Glutamatergic neuron (in vitro differentiated cells): Measurements from ENCODE around the gene SYT13. TPM values are rescaled to one million over a fixed set of nuclear protein-coding genes. Genes with fewer than 3 reads are reported as not detected.

Experiments
- DNase-seq: peaks from one replicate; pipeline ENCODE4 v3.0.0; 2022
- H3K27ac Mint-ChIP-seq: one replicate; pipeline ENCODE4 v1.8.0; 2020; ENCODE audit warnings: mild to moderate bottlenecking, mixed read lengths, inconsistent platforms; ENCODE audit not compliant: unreplicated experiment
- H3K27me3 Mint-ChIP-seq: one replicate; pipeline ENCODE4 v1.8.0; 2020; ENCODE audit warnings: mild to moderate bottlenecking, moderate library complexity, mixed read lengths, inconsistent platforms; ENCODE audit not compliant: unreplicated experiment
- H3K36me3 Mint-ChIP-seq: one replicate; pipeline ENCODE4 v1.8.0; 2020; ENCODE audit warnings: mild to moderate bottlenecking, mixed read lengths, inconsistent platforms; ENCODE audit not compliant: unreplicated experiment
- H3K4me1 Mint-ChIP-seq: one replicate; pipeline ENCODE4 v1.8.0; 2020; ENCODE audit warnings: mild to moderate bottlenecking, low read depth, mixed read lengths, inconsistent platforms; ENCODE audit not compliant: unreplicated experiment
- H3K4me3 Mint-ChIP-seq: one replicate; pipeline ENCODE4 v1.8.0; 2020; ENCODE audit warnings: mild to moderate bottlenecking, mixed read lengths, inconsistent platforms; ENCODE audit not compliant: unreplicated experiment
- H3K9me3 Mint-ChIP-seq: one replicate; pipeline ENCODE4 v1.8.0; 2020; ENCODE audit warnings: mild to moderate bottlenecking, moderate library complexity, mixed read lengths, inconsistent platforms; ENCODE audit not compliant: unreplicated experiment
- total RNA-seq: library from RNA; stranded (reverse); fragmentation: NEBNext Ultra II Directional; extraction: Animal tissue kit (Norgen Biotek cat#: 25700); gene quantifications from one replicate; pipeline ENCODE4 v1.2.1, GENCODE V29; 2021; ENCODE audit not compliant: unreplicated experiment
- TF ChIP-seq, protein P1 (sequence below): fragments of 200-600 bp; sonication (generic); IDR thresholded peaks from one replicate; pipeline ENCODE4 v1.5.0; 2021; ENCODE audit not compliant: partially characterized antibody, unreplicated experiment

Gene SYT13
- total RNA-seq, 1 donor from 2014 or later = 7.5 TPM

DNA sequence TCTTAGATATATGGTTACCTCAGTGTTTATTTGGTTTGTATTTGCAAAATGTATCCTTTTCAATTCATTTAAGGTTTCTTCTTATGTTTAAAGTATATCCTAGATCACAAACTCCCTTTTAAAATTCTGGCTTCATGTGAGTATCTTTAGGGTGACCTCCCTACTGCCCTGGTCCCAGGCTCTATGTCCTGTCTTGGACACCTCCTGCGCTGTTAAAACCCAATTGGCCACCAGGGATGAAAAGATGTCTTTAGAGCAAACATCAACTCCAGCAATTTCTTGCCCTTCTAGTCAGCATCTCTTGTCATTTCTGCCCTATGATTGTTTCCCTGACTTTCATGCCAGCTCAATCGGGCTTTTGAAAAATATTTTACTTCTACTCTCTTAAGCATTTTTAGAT is 28.8 kb upstream of the SYT13 start:
- Mint-ChIP-seq H3K27ac (no peak overlapping the region), H3K4me3 (no peak overlapping the region), H3K27me3 (no peaks in the 10 kb centered on the region), H3K9me3 (no peaks in the 10 kb centered on the region), H3K4me1 (no peaks in the 10 kb centered on the region), H3K36me3 (no peaks in the 10 kb centered on the region)
- TF ChIP-seq, protein P1, sequence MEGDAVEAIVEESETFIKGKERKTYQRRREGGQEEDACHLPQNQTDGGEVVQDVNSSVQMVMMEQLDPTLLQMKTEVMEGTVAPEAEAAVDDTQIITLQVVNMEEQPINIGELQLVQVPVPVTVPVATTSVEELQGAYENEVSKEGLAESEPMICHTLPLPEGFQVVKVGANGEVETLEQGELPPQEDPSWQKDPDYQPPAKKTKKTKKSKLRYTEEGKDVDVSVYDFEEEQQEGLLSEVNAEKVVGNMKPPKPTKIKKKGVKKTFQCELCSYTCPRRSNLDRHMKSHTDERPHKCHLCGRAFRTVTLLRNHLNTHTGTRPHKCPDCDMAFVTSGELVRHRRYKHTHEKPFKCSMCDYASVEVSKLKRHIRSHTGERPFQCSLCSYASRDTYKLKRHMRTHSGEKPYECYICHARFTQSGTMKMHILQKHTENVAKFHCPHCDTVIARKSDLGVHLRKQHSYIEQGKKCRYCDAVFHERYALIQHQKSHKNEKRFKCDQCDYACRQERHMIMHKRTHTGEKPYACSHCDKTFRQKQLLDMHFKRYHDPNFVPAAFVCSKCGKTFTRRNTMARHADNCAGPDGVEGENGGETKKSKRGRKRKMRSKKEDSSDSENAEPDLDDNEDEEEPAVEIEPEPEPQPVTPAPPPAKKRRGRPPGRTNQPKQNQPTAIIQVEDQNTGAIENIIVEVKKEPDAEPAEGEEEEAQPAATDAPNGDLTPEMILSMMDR = no peak
- no peak for DNase-seq

DNA sequence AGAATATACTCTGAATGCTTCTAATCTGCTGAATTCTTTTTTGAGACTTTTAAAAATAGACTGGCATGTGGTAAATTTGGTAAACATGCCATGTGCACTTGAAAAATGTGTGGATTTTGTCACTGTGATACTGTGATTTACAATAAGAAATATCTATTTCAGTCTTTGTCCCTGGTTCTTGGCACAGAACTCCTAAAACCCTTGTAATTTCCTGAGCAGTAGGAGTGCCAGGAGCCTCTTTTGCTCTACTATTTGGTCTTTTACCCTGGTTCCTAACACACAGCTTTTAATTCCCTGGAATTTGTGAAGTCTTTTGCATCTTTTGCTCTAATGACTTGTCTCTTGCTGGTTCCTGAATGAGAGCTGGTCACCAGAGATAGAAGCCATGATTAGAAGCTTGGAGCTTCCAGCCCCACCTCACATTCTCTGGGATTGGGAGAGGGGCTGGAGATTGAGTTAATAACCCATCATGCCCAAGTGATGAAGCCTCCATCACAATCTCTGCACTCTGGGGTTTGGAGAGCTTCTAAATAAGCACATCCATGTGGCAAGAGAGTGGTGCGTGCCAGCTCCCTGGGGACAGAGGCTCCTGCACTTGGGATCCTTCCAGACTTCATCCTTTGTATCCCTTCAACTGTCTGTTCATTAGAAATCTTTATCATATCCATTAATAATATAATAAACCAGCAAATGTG is 27.2 kb upstream of the SYT13 start:
- Mint-ChIP-seq H3K9me3 (no peaks in the 10 kb centered on the region), H3K4me1 (no peaks in the 10 kb centered on the region), H3K27ac (no peak overlapping the region), H3K27me3 (no peaks in the 10 kb centered on the region), H3K4me3 (no peak overlapping the region), H3K36me3 (no peaks in the 10 kb centered on the region)
- TF ChIP-seq, protein P1 = no peak
- no peak for DNase-seq

DNA sequence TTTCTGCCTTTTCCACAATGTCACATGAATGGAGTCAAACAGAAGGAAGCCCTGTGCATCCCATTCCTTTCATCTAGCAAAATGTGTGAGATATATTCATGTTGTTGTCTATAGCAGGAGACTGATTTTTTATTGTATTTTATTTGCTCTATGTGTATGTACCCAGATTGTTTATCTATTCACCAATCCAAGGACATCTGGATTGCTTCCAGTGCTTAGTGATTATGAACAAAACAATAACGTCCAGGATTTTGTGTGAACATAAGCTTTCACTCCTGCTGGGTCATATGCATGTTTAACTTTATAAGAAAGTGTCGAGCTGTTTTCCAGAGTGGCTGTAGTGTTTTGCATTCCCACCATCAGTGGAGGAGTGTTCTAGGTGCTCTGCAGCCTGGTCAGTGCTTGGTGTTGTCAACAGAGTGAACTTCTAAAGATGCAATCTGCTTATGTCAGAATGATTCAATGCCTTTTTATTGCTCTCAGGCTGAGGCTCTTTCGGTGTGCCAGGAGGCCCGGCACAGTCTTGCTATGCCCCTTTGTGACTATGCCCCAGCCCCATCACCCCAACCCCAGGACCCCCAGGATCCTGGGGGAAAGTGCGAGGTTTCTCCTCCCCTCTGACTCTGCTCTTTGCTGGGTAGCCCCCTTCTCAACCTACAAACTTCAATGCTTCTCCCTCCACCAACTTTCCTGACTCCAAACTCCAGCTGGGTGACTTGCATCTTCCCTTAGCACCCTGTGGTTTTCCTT is 19.9 kb upstream of the SYT13 start:
- TF ChIP-seq, protein P1 = no peak
- Mint-ChIP-seq H3K27me3 (peaks cover 4% of the 10 kb centered on the region), H3K9me3 (no peaks in the 10 kb centered on the region), H3K4me1 (peaks cover 2% of the 10 kb centered on the region), H3K4me3 (no peak overlapping the region), H3K36me3 (no peaks in the 10 kb centered on the region), H3K27ac (no peak overlapping the region)
- DNase-seq = no peak

- H3K4me1 Mint-ChIP-seq = peaks cover 2% of the 10 kb centered on the region
- no peaks in the 10 kb centered on the region for H3K36me3 Mint-ChIP-seq
- no peak overlapping the region for H3K27ac Mint-ChIP-seq
- no peak overlapping the region for H3K4me3 Mint-ChIP-seq
- H3K9me3 Mint-ChIP-seq = no peaks in the 10 kb centered on the region
- TF ChIP-seq, protein P1 = no peak
- H3K27me3 Mint-ChIP-seq = peaks cover 6% of the 10 kb centered on the region
- DNase-seq = no peak
Measured at GRCh38 chr11:45304992-45305335, 18.8 kb upstream of the SYT13 start.
